K562 (cell line): Measurements from ENCODE around the gene OTULIN. TPM values are rescaled to one million over a fixed set of nuclear protein-coding genes. Genes with fewer than 3 reads are reported as not detected.

Source experiments
- ATF1 ChIP-seq, 2 experiments: fragments of 450-650 bp in 1 of 2; IDR thresholded peaks; 2 replicates each; pipeline ENCODE4 v1.6.1; 2016; ENCODE audit warnings: missing compliant biosample characterization in 1 of 2, missing genetic modification characterization in 1 of 2
- HMG20B ChIP-seq: fragments of 250-450 bp; sonication (Bioruptor Pico); IDR thresholded peaks from 2 replicates; pipeline ENCODE4 v1.5.0; 2021; ENCODE audit warnings: mild to moderate bottlenecking
- HNRNPH1 ChIP-seq: fragments of 200-400 bp; formaldehyde crosslinking; optimal IDR thresholded peaks from 2 replicates; pipeline ENCODE3; 2017; ENCODE audit warnings: low read depth, mild to moderate bottlenecking, low read length, moderate library complexity
- L3MBTL2 ChIP-seq: fragments of 450-650 bp; IDR thresholded peaks from 2 replicates; pipeline ENCODE4 v1.6.1; 2016; ENCODE audit warnings: mild to moderate bottlenecking, moderate library complexity
- REST ChIP-seq, 2 experiments: fragments of 450-650 bp; formaldehyde crosslinking in 1 of 2; IDR thresholded peaks; 2 replicates each; pipeline versions ENCODE4 v1.4.0 to v1.6.1; 2014 to 2020; ENCODE audit warnings: mild to moderate bottlenecking in 2 of 2, borderline replicate concordance in 1 of 2, low read depth in 1 of 2
- RREB1 ChIP-seq: fragments of 250-450 bp; sonication (Bioruptor Pico); IDR thresholded peaks from 2 replicates; pipeline ENCODE4 v1.4.0; 2020
- polyA plus RNA-seq, 8 experiments: library from polyadenylated mRNA; depleted of rRNA in 4 of 8; stranded (reverse) in 5 of 8; unstranded in 3 of 8; fragments of >200 nt; fragmentation: Nextera tagmentation in 2 of 8; fragmentation: Illumina TruSeq in 1 of 8; extraction: Ambion mirVana in 2 of 8; extraction: Trizol in 1 of 8; gene quantifications; 2 replicates each; pipeline versions ENCODE4 v1.2.1 to v1.2.3, GENCODE V29; 2011 to 2014; ENCODE audit warnings: inconsistent platforms in 1 of 8, missing spikeins in 1 of 8
- total RNA-seq, 7 experiments: library from RNA; depleted of rRNA in 6 of 7; stranded (reverse); fragments of >200 nt in 6 of 7; fragmentation: Illumina TruSeq in 2 of 7; extraction: Trizol in 2 of 7; gene quantifications; 2 replicates each; pipeline versions ENCODE4 v1.2.1 to v1.2.3, GENCODE V29; 2011 to 2021; ENCODE audit warnings: low replicate concordance in 1 of 7
- TF ChIP-seq, protein P1 (sequence below), 2 experiments: IDR thresholded peaks in 1 of 2; conservative IDR thresholded peaks in 1 of 2; 2 replicates each; pipeline ENCODE4 v1.6.1; 2016; ENCODE audit warnings: low read depth in 2 of 2, mild to moderate bottlenecking in 1 of 2, missing compliant biosample characterization in 1 of 2, missing genetic modification characterization in 1 of 2, moderate library complexity in 1 of 2
- TF ChIP-seq, protein P2 (sequence below): sonication (generic); formaldehyde crosslinking; IDR thresholded peaks from 2 replicates; pipeline ENCODE4 v1.8.1; 2023; ENCODE audit warnings: mild to moderate bottlenecking, missing genetic modification reagents

Gene OTULIN
- total and polyA plus RNA-seq, 9 of the 15 experiments (the other 6 are each of a cell fraction or from before 2014, with no cell fraction given), result 3.3 to 33.6 (median 20.1) TPM

- TF ChIP-seq, protein P1, sequence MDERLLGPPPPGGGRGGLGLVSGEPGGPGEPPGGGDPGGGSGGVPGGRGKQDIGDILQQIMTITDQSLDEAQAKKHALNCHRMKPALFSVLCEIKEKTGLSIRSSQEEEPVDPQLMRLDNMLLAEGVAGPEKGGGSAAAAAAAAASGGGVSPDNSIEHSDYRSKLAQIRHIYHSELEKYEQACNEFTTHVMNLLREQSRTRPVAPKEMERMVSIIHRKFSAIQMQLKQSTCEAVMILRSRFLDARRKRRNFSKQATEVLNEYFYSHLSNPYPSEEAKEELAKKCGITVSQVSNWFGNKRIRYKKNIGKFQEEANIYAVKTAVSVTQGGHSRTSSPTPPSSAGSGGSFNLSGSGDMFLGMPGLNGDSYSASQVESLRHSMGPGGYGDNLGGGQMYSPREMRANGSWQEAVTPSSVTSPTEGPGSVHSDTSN (CRISPR knock-in tag; IDR thresholded peaks at IDR 0.05; ENCODE audit: low read depth), result no peak
- TF ChIP-seq, protein P1 (tag; conservative IDR thresholded peaks at IDR 0.05; ENCODE audit: low read depth), result no peak
- TF ChIP-seq, protein P2, sequence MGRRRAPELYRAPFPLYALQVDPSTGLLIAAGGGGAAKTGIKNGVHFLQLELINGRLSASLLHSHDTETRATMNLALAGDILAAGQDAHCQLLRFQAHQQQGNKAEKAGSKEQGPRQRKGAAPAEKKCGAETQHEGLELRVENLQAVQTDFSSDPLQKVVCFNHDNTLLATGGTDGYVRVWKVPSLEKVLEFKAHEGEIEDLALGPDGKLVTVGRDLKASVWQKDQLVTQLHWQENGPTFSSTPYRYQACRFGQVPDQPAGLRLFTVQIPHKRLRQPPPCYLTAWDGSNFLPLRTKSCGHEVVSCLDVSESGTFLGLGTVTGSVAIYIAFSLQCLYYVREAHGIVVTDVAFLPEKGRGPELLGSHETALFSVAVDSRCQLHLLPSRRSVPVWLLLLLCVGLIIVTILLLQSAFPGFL (CRISPR knock-in tag), result no peak
- no peak for TF ChIP-seq HMG20B (CRISPR knock-in tag)
- TF ChIP-seq L3MBTL2, result peak; percentile 21; the same call in 1 of the 2 replicates
- TF ChIP-seq ATF1 (CRISPR knock-in tag; IDR thresholded peaks at IDR 0.05), result no peak
- no peak; the same call in 1 of the 2 replicates for TF ChIP-seq ATF1 (tag; IDR thresholded peaks at IDR 0.05)
- no peak for TF ChIP-seq REST (IDR thresholded peaks at IDR 0.05; ENCODE audit: borderline replicate concordance)
- no peak for TF ChIP-seq REST (CRISPR knock-in tag; IDR thresholded peaks at IDR 0.05; ENCODE audit: low read depth)
- no peak for TF ChIP-seq HNRNPH1
- no peak for TF ChIP-seq RREB1 (CRISPR knock-in tag)
Measured at GRCh38 chr5:14676320-14676719, 11.8 kb downstream of the OTULIN start (continued).
